ENCODE results near the gene STX1B.
"Not testable (repeated sequence)": the region's sequence is repeated elsewhere in the genome, so short reads cannot be mapped to it uniquely, and the experiment has no call there.

Gene STX1B

DNA sequence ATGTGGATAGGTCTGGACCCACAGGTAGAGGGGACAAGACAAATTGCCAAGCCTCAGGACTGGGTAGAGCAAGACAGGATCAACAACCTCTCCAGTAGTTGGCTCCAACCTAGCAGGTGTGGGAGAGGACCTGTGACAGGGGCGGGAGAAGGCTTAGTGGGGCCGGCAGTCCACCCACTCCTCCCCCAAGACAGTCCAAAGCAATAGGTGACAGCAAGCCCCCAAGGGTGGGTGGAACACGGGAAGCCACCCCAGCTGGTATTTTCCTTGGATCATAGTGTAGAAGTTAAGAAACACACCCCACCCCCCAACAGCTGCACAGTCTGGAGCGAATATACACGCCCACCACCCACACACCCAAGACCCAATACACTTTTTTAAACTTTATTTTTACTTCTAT is 18.8 kb upstream of the STX1B start:
- H3K27ac Mint-ChIP-seq = peak overlapping the region; percentile 45
- H3K9me3 Mint-ChIP-seq = no peaks in the 10 kb centered on the region
- no peaks in the 10 kb centered on the region for H3K27me3 Mint-ChIP-seq
- H3K4me1 Mint-ChIP-seq (ENCODE audit: low read depth) = peaks cover 47% of the 10 kb centered on the region
- H3K36me3 Mint-ChIP-seq (ENCODE audit: low read depth) = peaks cover 18% of the 10 kb centered on the region
- intact Hi-C loops (cut with micrococcal nuclease) = no loop called here
- H3K4me3 Mint-ChIP-seq = no peak overlapping the region

DNA sequence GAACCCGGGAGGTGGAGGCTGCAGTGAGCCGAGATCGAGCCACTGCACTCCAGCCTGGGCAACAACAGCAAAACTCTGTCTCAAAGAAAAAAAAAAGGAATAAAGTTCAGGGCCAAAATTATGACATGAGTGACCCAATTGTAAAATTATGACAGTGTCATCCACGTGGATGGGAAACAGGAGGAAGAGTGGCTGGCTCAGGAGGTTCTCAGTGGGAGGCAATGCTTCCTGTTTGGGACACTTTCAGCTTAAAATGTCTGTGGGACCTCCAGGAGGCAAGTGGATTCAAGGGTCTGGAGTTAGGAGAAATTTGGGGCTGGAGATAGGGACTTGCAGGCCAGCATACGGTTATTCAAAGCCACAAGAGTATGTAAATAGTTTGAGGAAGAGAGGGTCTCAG is 14.9 kb upstream of the STX1B start:
- Mint-ChIP-seq H3K36me3 (ENCODE audit: low read depth) (no peaks in the 10 kb centered on the region), H3K4me1 (ENCODE audit: low read depth) (peaks cover 30% of the 10 kb centered on the region), H3K9me3 (no peaks in the 10 kb centered on the region), H3K27ac (peak overlapping the region; percentile 43), H3K4me3 (no peak overlapping the region), H3K27me3 (no peaks in the 10 kb centered on the region)
- intact Hi-C loops (cut with micrococcal nuclease) = no loop called here

DNA sequence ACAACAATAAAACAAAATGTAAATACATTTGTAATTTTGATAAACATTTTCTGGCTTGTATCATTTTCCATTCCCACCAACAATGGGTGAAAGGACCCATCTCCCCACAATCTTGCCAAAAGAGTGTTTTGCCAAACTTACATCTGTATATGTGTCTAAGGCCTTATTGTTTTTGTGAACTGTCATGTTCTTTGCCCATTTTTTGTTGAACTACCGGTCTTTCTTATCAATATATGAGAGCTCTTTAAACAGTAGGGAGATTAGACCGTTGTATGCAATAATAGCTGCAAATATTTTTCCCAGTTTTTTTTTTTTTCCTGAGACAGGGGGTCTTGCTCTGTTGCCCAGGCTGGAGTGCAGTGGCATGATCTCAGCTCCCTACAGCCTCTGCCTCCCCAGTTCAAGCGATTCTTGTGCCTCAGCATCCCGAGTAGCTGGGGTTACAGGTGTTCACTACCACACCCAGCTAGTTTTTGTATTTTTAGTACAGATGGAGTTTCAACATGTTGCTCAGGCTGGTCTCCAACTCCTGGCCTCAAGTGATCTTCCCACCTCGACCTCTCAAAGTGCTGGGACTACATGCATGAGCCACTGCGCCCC is 13.3 kb upstream of the STX1B start:
- Mint-ChIP-seq H3K4me3 (no peak overlapping the region), H3K9me3 (no peaks in the 10 kb centered on the region), H3K4me1 (ENCODE audit: low read depth) (peaks cover 16% of the 10 kb centered on the region), H3K36me3 (ENCODE audit: low read depth) (no peaks in the 10 kb centered on the region), H3K27ac (no peak overlapping the region), H3K27me3 (no peaks in the 10 kb centered on the region)
- intact Hi-C loops (cut with micrococcal nuclease) = no loop called here

DNA sequence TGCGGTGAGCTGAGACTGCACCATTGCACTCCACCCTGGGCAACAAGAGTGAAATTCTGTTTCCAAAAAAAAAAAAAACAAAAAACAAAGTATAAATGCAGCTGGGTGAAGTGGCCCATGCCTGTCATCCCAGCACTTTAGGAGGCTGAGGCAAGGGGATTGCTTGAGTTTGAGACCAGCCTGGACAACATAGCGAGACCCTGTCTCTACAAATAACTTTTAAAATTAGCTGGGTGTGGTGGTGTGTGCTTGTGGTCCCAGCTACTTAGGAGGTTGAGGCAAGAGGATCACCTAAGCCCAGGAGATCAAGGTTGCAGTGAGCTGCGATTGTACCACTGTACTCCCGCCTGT is 12.8 kb upstream of the STX1B start:
- H3K36me3 Mint-ChIP-seq (ENCODE audit: low read depth) = no peaks in the 10 kb centered on the region
- no peaks in the 10 kb centered on the region for H3K9me3 Mint-ChIP-seq
- peaks cover 16% of the 10 kb centered on the region for H3K4me1 Mint-ChIP-seq (ENCODE audit: low read depth)
- intact Hi-C loops (cut with micrococcal nuclease) = no loop called here
- H3K4me3 Mint-ChIP-seq = no peak overlapping the region
- H3K27ac Mint-ChIP-seq = no peak overlapping the region
- no peaks in the 10 kb centered on the region for H3K27me3 Mint-ChIP-seq

DNA sequence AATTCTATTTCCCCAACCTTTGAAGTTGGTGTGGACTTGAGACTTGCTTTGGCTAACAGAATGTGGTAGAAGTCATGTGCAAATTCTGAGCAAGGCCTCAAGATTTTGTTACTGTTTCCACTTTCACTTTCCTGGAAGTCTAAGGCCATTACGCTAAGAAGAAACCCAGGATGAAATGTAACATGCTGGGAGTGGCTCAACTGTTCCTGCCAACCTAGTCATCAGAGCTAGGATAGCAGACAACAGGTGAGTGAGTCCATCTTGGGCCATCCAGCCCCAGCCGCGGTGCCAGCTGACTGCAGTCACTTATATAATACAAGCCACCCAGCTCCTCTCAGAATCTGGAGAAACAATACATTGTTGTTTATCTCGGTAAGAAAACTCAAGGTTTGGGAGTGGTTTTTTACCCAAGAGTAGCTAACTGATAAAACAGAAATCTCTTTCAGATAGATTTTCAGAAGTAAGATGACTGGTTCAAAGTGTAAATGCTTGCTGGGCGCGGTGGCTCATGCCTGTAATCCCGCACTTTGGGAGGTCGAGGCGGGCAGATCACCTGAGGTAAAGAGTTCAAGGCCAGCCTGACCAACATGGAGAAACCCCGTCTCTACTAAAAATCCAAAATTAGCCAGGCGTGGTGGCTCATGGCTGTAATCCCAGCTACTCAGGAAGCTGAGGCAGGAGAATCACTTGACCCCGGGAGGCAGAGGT is 12.3 kb upstream of the STX1B start:
- Mint-ChIP-seq H3K27ac (no peak overlapping the region), H3K27me3 (no peaks in the 10 kb centered on the region), H3K4me1 (ENCODE audit: low read depth) (peaks cover 16% of the 10 kb centered on the region), H3K36me3 (ENCODE audit: low read depth) (no peaks in the 10 kb centered on the region), H3K4me3 (no peak overlapping the region), H3K9me3 (no peaks in the 10 kb centered on the region)
- intact Hi-C loops (cut with micrococcal nuclease) = no loop called here

DNA sequence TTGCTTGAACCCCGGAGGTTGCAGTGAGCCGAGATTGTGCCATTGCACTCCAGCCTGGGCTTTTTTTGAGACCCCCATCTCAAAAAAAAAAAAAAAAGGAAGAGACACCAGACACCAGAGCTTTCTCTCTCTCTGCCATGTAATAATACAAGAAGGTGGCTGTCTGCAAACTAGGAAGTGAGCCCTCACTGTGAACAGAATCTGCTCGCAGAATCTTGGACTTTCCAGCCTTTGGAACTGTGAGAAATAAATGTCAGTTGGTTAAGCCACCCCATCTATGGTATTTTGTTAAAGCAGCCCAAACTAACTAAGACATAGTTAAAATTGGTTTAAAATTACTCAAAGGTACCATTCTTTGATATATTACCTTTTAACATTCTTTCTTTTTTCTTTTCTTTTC is 10.1 kb upstream of the STX1B start:
- Mint-ChIP-seq H3K27me3 (peaks cover 6% of the 10 kb centered on the region), H3K4me1 (ENCODE audit: low read depth) (peaks cover 9% of the 10 kb centered on the region), H3K36me3 (ENCODE audit: low read depth) (no peaks in the 10 kb centered on the region), H3K27ac (no peak overlapping the region), H3K4me3 (no peak overlapping the region), H3K9me3 (no peaks in the 10 kb centered on the region)
- intact Hi-C loops (cut with micrococcal nuclease) = no loop called here

DNA sequence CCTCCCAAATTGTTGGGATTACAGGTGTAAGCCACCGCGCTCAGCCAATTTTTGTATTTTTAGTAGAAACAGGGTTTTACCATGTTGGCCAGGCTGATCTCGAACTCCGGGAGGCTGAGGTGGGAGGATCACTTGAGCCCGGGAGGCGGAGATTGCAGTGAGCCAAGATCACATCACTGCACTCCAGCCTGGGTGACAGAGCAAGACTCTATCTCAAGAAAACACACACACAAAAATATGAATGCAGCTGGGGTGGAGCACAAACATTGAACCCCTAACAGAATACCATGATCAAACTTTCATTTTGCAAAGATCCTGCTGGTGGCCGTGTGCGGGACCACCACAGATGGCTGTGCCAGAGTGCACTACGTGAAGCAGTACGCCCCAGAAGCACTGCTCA is 7.3 kb upstream of the STX1B start:
- H3K27ac Mint-ChIP-seq; H3K9me3 Mint-ChIP-seq; H3K36me3 Mint-ChIP-seq (ENCODE audit: low read depth); intact Hi-C loops (cut with micrococcal nuclease); H3K4me1 Mint-ChIP-seq (ENCODE audit: low read depth); H3K4me3 Mint-ChIP-seq: not testable (repeated sequence)
- peaks cover 18% of the 10 kb centered on the region for H3K27me3 Mint-ChIP-seq

DNA sequence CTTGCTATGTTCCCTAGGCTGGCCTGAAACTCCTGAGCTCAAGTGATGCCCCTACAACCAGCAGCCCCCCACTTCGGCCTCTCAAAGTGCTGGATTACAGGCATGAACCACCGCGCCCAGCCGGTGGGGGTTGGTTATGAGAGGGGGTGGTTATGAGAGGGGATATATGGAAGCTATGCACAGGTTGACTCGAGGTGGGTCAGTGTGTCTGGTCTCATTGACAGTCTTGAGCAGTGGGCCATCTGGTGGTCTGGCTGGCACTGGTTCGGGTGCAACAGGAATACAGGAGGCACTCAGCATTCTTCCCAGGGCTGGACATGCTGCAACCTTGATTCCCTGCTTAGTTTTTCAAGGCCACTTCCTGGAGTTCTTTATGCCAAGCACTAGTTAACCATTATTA is 5.6 kb upstream of the STX1B start:
- H3K36me3 Mint-ChIP-seq (ENCODE audit: low read depth) = no peaks in the 10 kb centered on the region
- no peak overlapping the region for H3K27ac Mint-ChIP-seq
- peaks cover 13% of the 10 kb centered on the region for H3K4me1 Mint-ChIP-seq (ENCODE audit: low read depth)
- H3K9me3 Mint-ChIP-seq = peaks cover 10% of the 10 kb centered on the region
- no peak overlapping the region for H3K4me3 Mint-ChIP-seq
- intact Hi-C loops (cut with micrococcal nuclease) = no loop called here
- peaks cover 32% of the 10 kb centered on the region for H3K27me3 Mint-ChIP-seq

DNA sequence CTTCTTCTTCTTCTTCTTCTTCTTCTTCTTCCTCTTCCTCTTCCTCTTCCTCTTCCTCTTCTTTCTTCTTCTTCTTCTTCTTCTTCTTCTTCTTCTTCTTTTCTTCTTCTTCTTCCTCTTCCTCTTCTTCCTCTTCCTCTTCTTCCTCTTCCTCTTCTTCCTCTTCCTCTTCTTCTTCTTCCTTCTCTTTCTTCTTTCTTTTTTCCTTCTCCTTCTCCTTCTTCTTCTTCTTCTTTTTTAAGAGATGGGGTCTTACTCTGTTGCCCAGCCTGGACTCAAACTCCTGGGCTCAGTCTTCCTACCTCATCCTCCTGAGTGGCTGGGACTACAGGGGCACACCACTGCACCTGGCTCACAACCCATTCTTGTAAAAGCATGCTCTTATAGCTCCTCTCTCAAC is 2.9 kb upstream of the STX1B start:
- H3K27ac Mint-ChIP-seq = not testable (repeated sequence)

DNA sequence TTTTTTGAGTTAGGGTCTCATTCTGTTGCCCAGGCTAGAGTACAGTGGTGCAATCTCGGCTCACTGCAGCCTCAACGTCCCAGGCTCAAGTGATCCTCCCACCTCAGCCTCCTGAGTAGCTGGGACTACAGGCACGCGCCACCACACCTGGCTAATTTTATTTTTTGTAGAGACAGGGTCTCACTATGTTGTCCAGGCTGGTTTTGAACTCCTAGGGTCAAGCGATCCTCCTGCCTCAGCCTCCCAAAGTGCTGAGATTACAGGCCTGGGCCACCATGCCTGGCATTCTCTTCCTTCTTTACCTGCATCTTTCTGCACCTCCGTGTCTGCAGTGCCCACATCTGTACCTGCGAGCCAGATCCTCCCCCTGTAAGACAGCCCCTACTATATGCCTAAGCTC is 1.4 kb upstream of the STX1B start:
- intact Hi-C loops (cut with micrococcal nuclease); H3K27ac Mint-ChIP-seq; H3K36me3 Mint-ChIP-seq (ENCODE audit: low read depth); H3K9me3 Mint-ChIP-seq; H3K4me3 Mint-ChIP-seq: not testable (repeated sequence)
- Mint-ChIP-seq H3K4me1 (ENCODE audit: low read depth) (peaks cover 28% of the 10 kb centered on the region), H3K27me3 (peaks cover 65% of the 10 kb centered on the region)

More for the DNA sequence above, 2.9 kb upstream of the STX1B start:
- intact Hi-C loops (cut with micrococcal nuclease); H3K9me3 Mint-ChIP-seq; H3K36me3 Mint-ChIP-seq (ENCODE audit: low read depth); H3K4me3 Mint-ChIP-seq: not testable (repeated sequence)
- peaks cover 54% of the 10 kb centered on the region for H3K27me3 Mint-ChIP-seq
- H3K4me1 Mint-ChIP-seq (ENCODE audit: low read depth) = peaks cover 28% of the 10 kb centered on the region

DNA sequence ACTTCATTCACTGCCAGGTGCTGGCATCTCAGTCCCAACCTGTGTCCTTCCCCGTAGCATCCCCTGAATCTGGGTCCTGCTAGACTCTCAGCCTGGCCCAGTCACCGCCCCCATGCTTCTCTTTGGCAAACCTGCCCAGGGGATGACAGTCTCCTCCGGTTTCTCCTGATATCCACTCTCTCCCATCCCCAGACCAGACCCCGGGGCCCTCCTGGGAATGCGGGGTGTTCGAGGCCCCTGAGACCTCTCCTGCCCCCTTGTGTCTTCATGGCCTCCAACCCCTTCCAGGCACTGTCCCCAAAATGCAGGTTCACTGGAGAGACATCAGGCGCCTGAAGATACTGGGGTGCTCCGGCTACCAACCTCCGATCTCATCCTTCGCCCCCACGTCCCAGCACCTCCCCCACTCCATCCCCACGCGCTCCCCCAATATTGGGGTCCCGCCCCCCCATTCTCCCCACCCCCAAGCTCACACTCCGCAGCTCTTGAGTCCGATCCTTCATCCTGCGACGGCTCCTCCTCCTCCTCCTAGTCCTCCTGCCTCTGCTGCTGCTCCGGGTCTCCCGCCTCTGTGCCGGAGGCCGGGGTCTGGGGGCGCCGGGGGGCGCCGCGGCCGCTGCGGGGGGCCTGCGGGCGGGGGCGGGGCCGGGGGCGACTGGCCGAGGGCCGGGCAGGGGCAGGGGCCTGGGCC is 399 bp downstream of the STX1B start:
- H3K4me3 Mint-ChIP-seq = no peak overlapping the region
- no peaks in the 10 kb centered on the region for H3K36me3 Mint-ChIP-seq (ENCODE audit: low read depth)
- peak overlapping the region; percentile 29 for H3K27ac Mint-ChIP-seq
- peaks cover 32% of the 10 kb centered on the region for H3K4me1 Mint-ChIP-seq (ENCODE audit: low read depth)
- intact Hi-C loops (cut with micrococcal nuclease) = no loop called here
- H3K9me3 Mint-ChIP-seq = peaks cover 10% of the 10 kb centered on the region
- H3K27me3 Mint-ChIP-seq = peaks cover 66% of the 10 kb centered on the region

DNA sequence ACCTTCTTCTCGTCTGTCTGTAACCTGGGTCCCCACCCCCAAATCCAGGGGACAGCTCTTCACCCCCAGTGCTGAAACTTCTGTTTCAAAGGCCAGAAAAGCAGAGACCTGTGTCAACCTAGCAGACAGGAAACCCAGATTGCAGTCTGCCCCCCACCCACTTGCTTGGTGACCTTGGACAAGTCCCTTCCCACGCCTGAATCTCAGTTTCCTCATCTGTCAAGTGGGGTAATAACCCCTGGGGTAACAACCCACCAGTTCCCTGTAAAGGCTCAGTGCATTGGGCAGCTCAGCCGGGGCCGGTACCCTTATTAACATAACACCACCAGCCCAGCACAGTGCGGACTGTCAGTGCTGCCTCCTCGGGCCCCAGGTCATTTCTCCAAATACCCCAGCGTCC is 1.3 kb downstream of the STX1B start:
- H3K9me3 Mint-ChIP-seq = peaks cover 10% of the 10 kb centered on the region
- H3K4me3 Mint-ChIP-seq = no peak overlapping the region
- H3K27ac Mint-ChIP-seq = no peak overlapping the region
- H3K36me3 Mint-ChIP-seq (ENCODE audit: low read depth) = no peaks in the 10 kb centered on the region
- intact Hi-C loops (cut with micrococcal nuclease) = no loop called here
- H3K4me1 Mint-ChIP-seq (ENCODE audit: low read depth) = peaks cover 32% of the 10 kb centered on the region
- peaks cover 65% of the 10 kb centered on the region for H3K27me3 Mint-ChIP-seq

DNA sequence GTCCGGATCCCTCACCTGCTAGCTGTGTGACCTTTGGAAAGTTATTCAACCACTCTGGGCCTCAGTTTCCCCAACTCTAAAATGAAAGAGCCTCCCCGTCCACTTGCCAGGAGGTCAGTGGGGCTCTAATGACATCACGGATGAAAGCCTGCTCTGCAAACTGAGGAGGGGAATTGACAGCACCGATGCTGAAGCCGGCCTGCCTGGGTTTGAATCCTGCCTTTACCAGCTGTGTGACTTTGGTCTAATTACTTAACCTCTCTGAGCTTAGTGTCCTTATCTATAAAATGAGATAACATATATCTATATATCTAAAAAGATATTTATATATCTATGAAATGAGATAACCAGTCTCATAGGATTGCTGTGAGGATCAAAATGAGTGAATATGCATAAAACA is 1.9 kb downstream of the STX1B start:
- Mint-ChIP-seq H3K36me3 (ENCODE audit: low read depth) (no peaks in the 10 kb centered on the region), H3K4me1 (ENCODE audit: low read depth) (peaks cover 30% of the 10 kb centered on the region), H3K27me3 (peaks cover 65% of the 10 kb centered on the region), H3K9me3 (peaks cover 7% of the 10 kb centered on the region), H3K27ac (no peak overlapping the region), H3K4me3 (no peak overlapping the region)
- intact Hi-C loops (cut with micrococcal nuclease) = no loop called here

DNA sequence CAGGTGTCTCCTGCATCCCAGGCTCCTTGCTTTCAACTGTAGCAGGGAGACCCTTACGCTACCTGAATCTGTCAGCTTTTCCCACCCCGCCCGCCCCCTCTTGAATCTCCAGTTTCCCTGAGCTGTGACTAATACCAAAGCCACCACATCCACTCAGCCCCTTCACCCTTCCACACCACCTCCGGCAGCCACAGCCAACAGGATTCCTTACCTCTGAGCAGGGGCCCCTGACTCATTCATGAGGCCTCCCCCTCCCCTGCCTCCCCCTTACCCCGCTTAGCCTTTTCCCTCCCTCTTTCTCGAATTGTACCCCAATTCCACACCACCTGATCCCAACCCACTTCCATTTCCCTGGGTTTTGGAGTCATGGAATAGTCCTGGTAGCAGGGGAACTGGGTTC is 2.3 kb downstream of the STX1B start:
- H3K27ac Mint-ChIP-seq = no peak overlapping the region
- intact Hi-C loops (cut with micrococcal nuclease) = no loop called here
- peaks cover 3% of the 10 kb centered on the region for H3K9me3 Mint-ChIP-seq
- no peaks in the 10 kb centered on the region for H3K36me3 Mint-ChIP-seq (ENCODE audit: low read depth)
- no peak overlapping the region for H3K4me3 Mint-ChIP-seq
- H3K27me3 Mint-ChIP-seq = peaks cover 62% of the 10 kb centered on the region
- H3K4me1 Mint-ChIP-seq (ENCODE audit: low read depth) = peaks cover 26% of the 10 kb centered on the region
